Measurements from ENCODE around the gene JARID2. TPM values are rescaled to one million over a fixed set of nuclear protein-coding genes. Genes with fewer than 3 reads are reported as not detected.

Gene JARID2
- total and polyA plus RNA-seq, 10 of the 15 experiments (the other 5 are each of a cell fraction or from before 2014, with no cell fraction given), result 4.2 to 21.6 (median 11.7) TPM

- TF ChIP-seq, protein P1, sequence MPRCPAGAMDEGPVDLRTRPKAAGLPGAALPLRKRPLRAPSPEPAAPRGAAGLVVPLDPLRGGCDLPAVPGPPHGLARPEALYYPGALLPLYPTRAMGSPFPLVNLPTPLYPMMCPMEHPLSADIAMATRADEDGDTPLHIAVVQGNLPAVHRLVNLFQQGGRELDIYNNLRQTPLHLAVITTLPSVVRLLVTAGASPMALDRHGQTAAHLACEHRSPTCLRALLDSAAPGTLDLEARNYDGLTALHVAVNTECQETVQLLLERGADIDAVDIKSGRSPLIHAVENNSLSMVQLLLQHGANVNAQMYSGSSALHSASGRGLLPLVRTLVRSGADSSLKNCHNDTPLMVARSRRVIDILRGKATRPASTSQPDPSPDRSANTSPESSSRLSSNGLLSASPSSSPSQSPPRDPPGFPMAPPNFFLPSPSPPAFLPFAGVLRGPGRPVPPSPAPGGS (IDR thresholded peaks at IDR 0.05; ENCODE audit: borderline replicate concordance, insufficient read depth, low read depth, low read length, poor library complexity, severe bottlenecking), result no peak
- TF ChIP-seq CBX5 (IDR thresholded peaks at IDR 0.05; ENCODE audit: low read depth) (no peak), ZZZ3 (IDR thresholded peaks at IDR 0.05; ENCODE audit: control insufficient read depth, insufficient read length, low read depth) (no peak), HDGF (IDR thresholded peaks at IDR 0.05) (no peak), BMI1 (IDR thresholded peaks at IDR 0.05; ENCODE audit: borderline replicate concordance) (no peak), BACH1 (IDR thresholded peaks at IDR 0.05; ENCODE audit: borderline replicate concordance) (0 out of 2 replicates have a peak, but pooled peaks have one; percentile 13), USF2 (IDR thresholded peaks at IDR 0.05; ENCODE audit: borderline replicate concordance, low read depth, low read length) (no peak), ATF2 (IDR thresholded peaks at IDR 0.05; ENCODE audit: low read length) (no peak), HDAC2 (IDR thresholded peaks at IDR 0.05) (no peak), RELB (IDR thresholded peaks at IDR 0.05; ENCODE audit: low read depth) (0 out of 2 replicates have a peak, but pooled peaks have one; percentile 15), YBX1 (IDR thresholded peaks at IDR 0.05) (no peak), SIX5 (IDR thresholded peaks at IDR 0.05; ENCODE audit: low read depth, low read length, severe bottlenecking) (no peak), BHLHE40 (IDR thresholded peaks at IDR 0.05; ENCODE audit: borderline replicate concordance in 1 of 2, low read depth in 2 of 2, low read length in 1 of 2) (no peak), TAF1 (IDR thresholded peaks at IDR 0.05; ENCODE audit: borderline replicate concordance, low read depth, low read length) (no peak), MTA2 (IDR thresholded peaks at IDR 0.05; ENCODE audit: low read depth) (no peak), RBBP5 (conservative IDR thresholded peaks at IDR 0.05) (no peak), YY1 (IDR thresholded peaks at IDR 0.05; ENCODE audit: low read depth, low read length) (no peak), NR2F1 (conservative IDR thresholded peaks at IDR 0.05) (peak; percentile 70; the same call in 1 of the 2 replicates), IKZF2 (IDR thresholded peaks at IDR 0.05) (peak in 1 of 2 experiments; percentile 20; a peak in 1 of 4 replicates), KDM1A (IDR thresholded peaks at IDR 0.05; ENCODE audit: borderline replicate concordance) (no peak), PML (IDR thresholded peaks at IDR 0.05; ENCODE audit: low read length) (0 out of 2 replicates have a peak, but pooled peaks have one; percentile 21), HDAC6 (IDR thresholded peaks at IDR 0.05; ENCODE audit: unreplicated experiment) (no peak), NFYB (IDR thresholded peaks at IDR 0.05; ENCODE audit: insufficient read depth, low read depth, low read length) (no peak), MYB (IDR thresholded peaks at IDR 0.05; ENCODE audit: borderline replicate concordance, low read depth, low read length) (no peak), TCF7 (IDR thresholded peaks at IDR 0.05; ENCODE audit: borderline replicate concordance) (no peak), FOXM1 (IDR thresholded peaks at IDR 0.05; ENCODE audit: low read depth, low read length) (no peak)
Observed at GRCh38 chr6:15331143-15331542, 85.3 kb downstream of the JARID2 start (continued).
